H1 (cell line): ENCODE measurements around the gene LNX2. TPM values are rescaled to one million over a fixed set of nuclear protein-coding genes. Genes with fewer than 3 reads are reported as not detected.

Experiments
- CBX5 ChIP-seq: fragments of 300-800, 300-1000 bp; sonication (generic); IDR thresholded peaks from 2 replicates; pipeline ENCODE4 v1.7.1; 2016; ENCODE audit warnings: antibody characterized with exemption, low read length, low read depth
- CHD7 ChIP-seq: fragments of 300-600 bp; sonication (generic); IDR thresholded peaks from 2 replicates; pipeline ENCODE4 v1.7.1; 2012; ENCODE audit warnings: low read length, moderate library complexity, mild to moderate bottlenecking, inconsistent platforms; ENCODE audit not compliant: insufficient replicate concordance
- E2F6 ChIP-seq: IDR thresholded peaks from 2 replicates; pipeline ENCODE4 v1.6.1; 2012; ENCODE audit warnings: inconsistent platforms
- GABPA ChIP-seq: IDR thresholded peaks from 2 replicates; pipeline ENCODE4 v1.6.1; 2011; ENCODE audit warnings: mild to moderate bottlenecking, low read length, moderate library complexity, borderline replicate concordance; ENCODE audit not compliant: insufficient read depth
- JUND ChIP-seq: IDR thresholded peaks from 2 replicates; pipeline ENCODE4 v1.6.1; 2011; ENCODE audit warnings: mild to moderate bottlenecking, improper control_type of control experiment, low read length
- KDM1A ChIP-seq: fragments of 200-600, 300-600 bp; sonication (generic); IDR thresholded peaks from 2 replicates; pipeline ENCODE4 v1.7.1; 2016; ENCODE audit warnings: mild to moderate bottlenecking, low read length, borderline replicate concordance
- MAFK ChIP-seq: IDR thresholded peaks from 2 replicates; pipeline ENCODE4 v1.6.1; 2012; ENCODE audit warnings: low read depth, mild to moderate bottlenecking, improper control_type of control experiment, low read length
- PHF8 ChIP-seq: fragments of 200-600 bp; sonication (generic); conservative IDR thresholded peaks from 2 replicates; pipeline ENCODE4 v1.7.1; 2012; ENCODE audit warnings: low read depth, mild to moderate bottlenecking, inconsistent platforms, low read length, moderate library complexity
- RAD21 ChIP-seq, 2 experiments: IDR thresholded peaks in 1 of 2; conservative IDR thresholded peaks in 1 of 2; 2 replicates each; pipeline ENCODE4 v1.6.1; 2011; ENCODE audit warnings: low read depth in 2 of 2, low read length in 2 of 2, improper control_type of control experiment in 1 of 2, inconsistent platforms in 1 of 2, mild to moderate bottlenecking in 1 of 2, moderate library complexity in 1 of 2
- TCF12 ChIP-seq: IDR thresholded peaks from 2 replicates; pipeline ENCODE4 v1.6.1; 2011; ENCODE audit warnings: low read depth, mild to moderate bottlenecking, low read length
- YY1 ChIP-seq: IDR thresholded peaks from 2 replicates; pipeline ENCODE4 v1.6.1; 2011; ENCODE audit warnings: low read depth, mild to moderate bottlenecking, low read length
- polyA plus RNA-seq, 7 experiments: library from polyadenylated mRNA; depleted of rRNA in 3 of 7; stranded (reverse) in 5 of 7; unstranded in 2 of 7; fragments of >200 nt in 5 of 7; fragments of 200-250 nt in 2 of 7; gene quantifications; 1 replicate in 5 of 7; 2 replicates in 1 of 7; 4 replicates in 1 of 7; pipeline versions ENCODE4 v1.2.1 to v1.2.3, GENCODE V29; 2011 to 2013; ENCODE audit warnings: missing spikeins in 2 of 7, mixed read lengths in 2 of 7
- total RNA-seq: library from RNA; stranded (reverse); fragmentation: NEBNext Ultra II Directional; extraction: Animal tissue kit (Norgen Biotek cat#: 25700); gene quantifications from 2 replicates; pipeline ENCODE4 v1.2.1, GENCODE V29; 2021

The LNX2 gene
- total and polyA plus RNA-seq, 2 of the 8 experiments (the other 6 are each of a cell fraction or from before 2014, with no cell fraction given) = 6.4 to 13.9 TPM

GRCh38 chr13:27657724-27658123 is 37.4 kb upstream of the LNX2 start (continued):
- TF ChIP-seq CHD7 (no peak), PHF8 (no peak), KDM1A (no peak), JUND (no peak), CBX5 (no peak), GABPA (no peak), RAD21 (IDR thresholded peaks at IDR 0.05 in 1 of 2, conservative IDR thresholded peaks at IDR 0.05 in 1 of 2; ENCODE audit: low read depth in 2 of 2, low read length in 2 of 2) (no peak), YY1 (no peak), MAFK (no peak), TCF12 (no peak), E2F6 (no peak)
